ENCODE results near the gene LRRC61.
A peak's percentile ranks its signal among the peaks of the same experiment; 100 is the strongest.

Gene LRRC61

DNA sequence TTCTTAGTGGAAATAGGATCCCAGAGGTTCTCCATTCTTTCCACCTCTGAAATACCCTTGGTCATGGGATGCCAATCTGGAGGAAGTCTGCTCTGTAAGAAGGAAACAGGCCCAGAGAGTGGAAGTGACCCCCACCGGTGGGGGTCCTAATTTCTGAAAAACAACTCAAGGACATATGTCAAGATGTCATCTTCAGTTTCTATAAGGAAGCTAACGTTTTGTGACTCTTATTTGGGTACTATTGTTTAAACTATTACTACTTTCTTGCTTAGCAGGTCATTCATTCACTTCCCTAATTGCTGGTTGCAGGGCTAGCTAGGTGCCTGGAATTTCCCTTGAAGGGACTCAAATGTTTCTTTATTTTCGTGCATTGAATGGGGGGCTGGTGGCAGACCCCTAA, 54.0 kb downstream of the LRRC61 start:
- DNase-seq (ENCODE audit: low read depth), result no peak
- TF ChIP-seq, protein P1, sequence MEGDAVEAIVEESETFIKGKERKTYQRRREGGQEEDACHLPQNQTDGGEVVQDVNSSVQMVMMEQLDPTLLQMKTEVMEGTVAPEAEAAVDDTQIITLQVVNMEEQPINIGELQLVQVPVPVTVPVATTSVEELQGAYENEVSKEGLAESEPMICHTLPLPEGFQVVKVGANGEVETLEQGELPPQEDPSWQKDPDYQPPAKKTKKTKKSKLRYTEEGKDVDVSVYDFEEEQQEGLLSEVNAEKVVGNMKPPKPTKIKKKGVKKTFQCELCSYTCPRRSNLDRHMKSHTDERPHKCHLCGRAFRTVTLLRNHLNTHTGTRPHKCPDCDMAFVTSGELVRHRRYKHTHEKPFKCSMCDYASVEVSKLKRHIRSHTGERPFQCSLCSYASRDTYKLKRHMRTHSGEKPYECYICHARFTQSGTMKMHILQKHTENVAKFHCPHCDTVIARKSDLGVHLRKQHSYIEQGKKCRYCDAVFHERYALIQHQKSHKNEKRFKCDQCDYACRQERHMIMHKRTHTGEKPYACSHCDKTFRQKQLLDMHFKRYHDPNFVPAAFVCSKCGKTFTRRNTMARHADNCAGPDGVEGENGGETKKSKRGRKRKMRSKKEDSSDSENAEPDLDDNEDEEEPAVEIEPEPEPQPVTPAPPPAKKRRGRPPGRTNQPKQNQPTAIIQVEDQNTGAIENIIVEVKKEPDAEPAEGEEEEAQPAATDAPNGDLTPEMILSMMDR (IDR thresholded peaks at IDR 0.05; ENCODE audit: low read depth, low read length, missing control alignments), result no peak
- H3K4me3 ChIP-seq (ENCODE audit: low read depth, low read length), result no peak overlapping the region

DNA sequence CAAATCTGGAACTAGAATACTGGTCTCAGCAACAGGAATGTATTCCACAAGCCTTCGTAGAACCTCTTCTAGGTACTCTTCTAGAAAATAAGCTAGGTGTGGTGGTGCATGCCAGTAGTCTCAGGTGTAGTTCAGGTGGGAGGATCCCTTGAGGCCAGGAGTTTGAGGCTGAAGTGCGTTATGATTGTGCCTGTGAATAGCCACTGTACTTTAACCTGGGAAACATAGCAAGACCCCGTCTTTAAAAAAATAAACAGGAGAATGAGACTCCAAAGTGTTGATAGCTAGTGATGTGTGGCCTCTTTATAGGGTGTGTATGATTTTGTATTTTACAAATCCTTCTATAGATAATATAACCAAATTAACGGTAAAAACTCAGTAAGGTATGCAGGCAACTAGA, 54.5 kb downstream of the LRRC61 start:
- H3K4me3 ChIP-seq (ENCODE audit: low read depth, low read length), result no peak overlapping the region
- TF ChIP-seq, protein P1 (IDR thresholded peaks at IDR 0.05; ENCODE audit: low read depth, low read length, missing control alignments), result no peak
- no peak for DNase-seq (ENCODE audit: low read depth)

DNA sequence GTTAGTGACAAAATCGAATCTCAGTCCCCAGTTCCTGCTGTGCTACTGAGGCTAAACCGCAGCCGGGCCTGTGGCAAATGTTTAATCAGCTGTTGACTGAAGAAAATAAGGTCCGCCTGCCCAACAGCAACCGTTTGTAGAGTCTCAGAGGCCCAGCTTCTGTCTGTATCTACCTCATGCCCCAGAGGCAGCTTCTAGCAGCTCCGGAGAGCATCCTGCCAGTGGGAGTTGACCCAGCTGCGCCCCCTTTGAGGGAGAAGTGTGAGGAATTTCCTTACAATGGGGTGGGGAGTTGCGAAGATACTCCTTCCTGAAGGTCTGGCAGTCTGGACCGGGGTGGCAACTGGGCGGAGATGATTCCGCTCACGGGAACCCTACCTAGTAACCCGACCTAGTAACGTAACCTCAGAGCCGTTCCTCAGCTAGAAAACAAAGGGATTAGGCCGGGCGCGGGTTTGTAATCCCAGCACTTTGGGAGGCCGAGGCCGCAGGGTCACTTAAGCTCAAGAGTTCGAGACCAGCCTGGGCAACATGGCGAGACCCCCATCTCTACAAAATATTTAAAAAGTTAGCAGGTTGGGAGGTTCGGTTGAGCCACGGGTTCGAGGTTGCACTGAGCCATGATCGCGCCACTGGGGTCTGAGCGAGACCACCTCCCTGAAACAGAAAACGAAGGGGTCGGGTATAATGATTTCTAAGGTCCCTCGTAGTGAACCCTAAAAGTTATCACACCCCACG, 55.1 kb downstream of the LRRC61 start:
- TF ChIP-seq, protein P1 (IDR thresholded peaks at IDR 0.05; ENCODE audit: low read depth, low read length, missing control alignments), result no peak
- H3K4me3 ChIP-seq (ENCODE audit: low read depth, low read length), result peak overlapping the region; percentile 90
- DNase-seq (ENCODE audit: low read depth), result no peak

DNA sequence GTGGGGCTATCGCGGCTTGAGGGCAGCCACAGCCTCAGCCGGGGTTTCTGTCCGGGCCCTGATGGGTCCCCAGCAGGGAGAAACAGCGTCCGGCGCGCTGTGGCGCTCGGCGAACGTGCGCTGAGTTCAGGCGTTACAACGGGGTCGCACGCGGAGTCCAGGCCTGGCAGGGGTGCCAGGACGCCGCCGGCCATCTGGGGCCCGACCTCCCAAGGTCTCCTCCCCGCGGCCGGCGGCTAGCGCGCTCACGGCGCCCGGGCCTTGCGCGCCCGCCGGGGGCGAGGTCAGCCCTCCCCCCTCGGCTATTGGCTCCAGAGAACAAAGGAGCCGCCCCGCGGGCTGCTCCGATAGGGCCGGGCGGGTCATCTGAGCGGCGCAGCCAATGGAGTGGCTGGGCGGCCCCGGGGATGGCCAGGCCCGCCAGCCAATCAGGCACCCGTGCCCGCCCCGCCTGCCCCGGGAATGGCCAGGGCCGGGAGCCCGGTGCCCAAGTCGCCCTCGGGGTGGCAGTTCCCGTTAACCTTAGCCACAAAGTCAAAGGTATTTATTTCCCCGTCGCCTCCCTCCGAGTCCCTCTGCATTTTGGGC, 55.8 kb downstream of the LRRC61 start, which contains the start of gene ZNF775:
Gene ZNF775, plus strand, starts transcription at position 478 of the 588 bp plus-strand sequence. CDS start 9,141 bp downstream, outside the sequence.
- H3K4me3 ChIP-seq (ENCODE audit: low read depth, low read length), result peak within 1 kb of the TSS; percentile 90
- DNase-seq (ENCODE audit: low read depth), result no peak
- TF ChIP-seq, protein P1 (IDR thresholded peaks at IDR 0.05; ENCODE audit: low read depth, low read length, missing control alignments), result no peak

DNA sequence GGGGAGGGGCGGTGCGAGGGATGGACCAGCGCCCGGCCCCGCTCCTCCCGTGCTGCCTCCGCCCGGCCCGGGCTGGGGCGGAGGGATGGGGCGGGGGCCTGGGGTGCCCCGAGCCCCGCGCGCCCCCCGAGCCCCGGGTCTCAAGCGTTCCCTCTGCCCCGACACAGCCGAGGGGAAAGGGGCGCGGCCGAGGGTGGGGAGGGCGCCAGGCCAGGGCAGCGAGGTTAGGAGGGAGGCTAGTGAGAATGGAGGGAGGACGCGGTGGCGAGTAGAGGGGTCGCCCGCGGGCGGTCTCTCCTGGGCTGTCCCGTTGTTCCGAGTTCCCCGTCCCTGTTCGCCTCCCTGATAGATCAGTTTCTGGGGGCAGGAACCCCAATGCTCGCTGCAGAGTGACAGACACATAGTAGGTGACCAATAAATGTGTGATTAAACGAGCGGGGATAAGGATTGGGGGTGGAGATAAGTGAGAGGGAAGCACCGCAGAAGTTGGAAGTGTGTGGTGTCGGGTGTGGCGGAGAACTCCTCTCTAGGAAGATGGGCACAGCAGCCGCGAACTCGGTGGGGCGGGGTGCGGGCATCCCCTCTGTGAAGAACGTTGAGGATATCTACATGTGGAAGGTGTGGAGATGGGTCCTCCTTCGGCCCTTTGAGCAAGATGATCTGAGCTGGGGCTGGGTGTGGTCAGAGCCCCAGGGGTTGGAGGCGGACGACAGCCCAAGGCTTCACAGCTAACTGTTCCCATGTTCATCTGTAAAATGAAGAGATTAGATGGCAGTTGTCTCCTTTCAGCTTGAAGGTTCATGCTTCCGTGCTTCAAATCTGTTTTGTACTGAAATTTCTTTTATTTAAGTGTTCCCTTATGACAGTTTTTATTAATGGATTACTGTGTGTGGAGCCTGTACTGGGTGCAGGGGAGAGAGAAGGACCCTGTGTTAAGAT, 56.6 kb downstream of the LRRC61 start:
- TF ChIP-seq, protein P1 (IDR thresholded peaks at IDR 0.05; ENCODE audit: low read depth, low read length, missing control alignments), result no peak
- H3K4me3 ChIP-seq (ENCODE audit: low read depth, low read length), result peak overlapping the region; percentile 90
- DNase-seq (ENCODE audit: low read depth), result no peak

DNA sequence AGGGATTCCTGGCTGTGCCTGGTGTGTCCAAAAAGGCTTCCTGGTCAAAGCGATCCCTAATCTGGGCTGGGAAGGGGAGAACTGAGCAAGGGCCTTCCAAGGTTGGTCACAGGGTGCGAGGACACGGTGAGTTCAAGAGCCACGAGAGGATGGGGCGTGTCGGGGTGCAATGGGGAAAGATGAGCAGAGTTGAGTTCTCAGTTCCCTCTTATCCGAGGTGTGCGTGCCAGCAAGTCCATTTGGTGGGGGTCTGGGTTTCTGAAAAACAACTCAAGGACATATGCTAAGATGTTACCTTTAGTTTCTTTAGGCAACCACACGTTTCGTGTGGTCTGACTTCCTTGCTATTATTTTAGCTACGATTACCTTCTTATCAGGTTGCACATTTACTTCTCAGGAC, 57.3 kb downstream of the LRRC61 start:
- DNase-seq (ENCODE audit: low read depth), result no peak
- peak overlapping the region; percentile 90 for H3K4me3 ChIP-seq (ENCODE audit: low read depth, low read length)
- TF ChIP-seq, protein P1 (IDR thresholded peaks at IDR 0.05; ENCODE audit: low read depth, low read length, missing control alignments), result no peak
